GM18517 (cell line): Measurements from ENCODE around the gene CDK17.

Experiments used
- ATAC-seq: cut with Tn5 transposase; IDR thresholded peaks from one replicate; pipeline ENCODE4 v1.9.1; 2021; ENCODE audit warnings: mild to moderate bottlenecking, moderate library complexity; ENCODE audit not compliant: unreplicated experiment

Gene CDK17

GRCh38 chr12:96271469-96272199 is 128.6 kb downstream of the CDK17 start:
- no peak for ATAC-seq

- ATAC-seq, result no peak
Measured at GRCh38 chr12:96266238-96266637, 134.0 kb downstream of the CDK17 start.

GRCh38 chr12:96265836-96266235 is 134.4 kb downstream of the CDK17 start:
- ATAC-seq, result no peak

- no peak for ATAC-seq
Measured at GRCh38 chr12:96265400-96265799, 134.8 kb downstream of the CDK17 start.

- ATAC-seq, result no peak
Measured at GRCh38 chr12:96263449-96263902, 136.8 kb downstream of the CDK17 start.

- ATAC-seq, result no peak
Measured at GRCh38 chr12:96261557-96261956, 138.7 kb downstream of the CDK17 start.

DNA sequence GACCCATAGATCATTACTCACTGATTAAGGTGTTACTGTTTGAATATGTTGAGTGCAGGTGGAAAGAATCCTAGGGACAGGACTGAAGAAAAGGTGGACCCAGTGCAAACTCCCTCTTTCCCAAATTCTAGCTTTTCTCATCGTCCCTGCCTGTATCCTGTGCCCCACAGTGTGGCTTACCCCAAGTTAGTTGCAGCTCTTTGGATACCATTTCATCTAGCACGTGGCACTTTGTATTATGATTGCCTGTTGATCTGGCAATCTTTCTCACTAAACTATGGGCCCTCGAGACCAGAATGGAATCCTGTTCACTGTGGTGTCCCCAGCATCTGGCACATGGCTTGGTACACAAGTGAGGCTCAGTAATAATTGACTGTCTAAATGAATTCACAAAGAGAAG is 139.6 kb downstream of the CDK17 start:
- ATAC-seq, result no peak

DNA sequence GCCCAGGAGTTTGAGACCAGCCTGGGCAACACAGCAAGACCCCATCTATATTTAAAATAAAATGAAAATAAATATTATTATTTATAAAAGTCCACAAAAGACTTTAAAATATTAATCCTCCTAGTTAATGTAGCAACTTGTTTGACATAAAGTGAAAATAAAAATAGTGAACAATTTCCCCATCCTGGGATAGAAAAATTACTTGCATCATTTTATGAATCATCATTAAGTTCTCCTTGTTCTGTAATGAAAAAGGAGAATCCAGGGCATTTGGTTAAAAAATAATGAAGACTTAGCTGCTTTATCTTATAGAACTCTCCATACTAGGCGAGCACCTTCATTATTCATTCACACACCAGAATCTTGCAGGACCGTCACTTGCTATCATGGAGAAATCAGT is 140.0 kb downstream of the CDK17 start:
- no peak for ATAC-seq

DNA sequence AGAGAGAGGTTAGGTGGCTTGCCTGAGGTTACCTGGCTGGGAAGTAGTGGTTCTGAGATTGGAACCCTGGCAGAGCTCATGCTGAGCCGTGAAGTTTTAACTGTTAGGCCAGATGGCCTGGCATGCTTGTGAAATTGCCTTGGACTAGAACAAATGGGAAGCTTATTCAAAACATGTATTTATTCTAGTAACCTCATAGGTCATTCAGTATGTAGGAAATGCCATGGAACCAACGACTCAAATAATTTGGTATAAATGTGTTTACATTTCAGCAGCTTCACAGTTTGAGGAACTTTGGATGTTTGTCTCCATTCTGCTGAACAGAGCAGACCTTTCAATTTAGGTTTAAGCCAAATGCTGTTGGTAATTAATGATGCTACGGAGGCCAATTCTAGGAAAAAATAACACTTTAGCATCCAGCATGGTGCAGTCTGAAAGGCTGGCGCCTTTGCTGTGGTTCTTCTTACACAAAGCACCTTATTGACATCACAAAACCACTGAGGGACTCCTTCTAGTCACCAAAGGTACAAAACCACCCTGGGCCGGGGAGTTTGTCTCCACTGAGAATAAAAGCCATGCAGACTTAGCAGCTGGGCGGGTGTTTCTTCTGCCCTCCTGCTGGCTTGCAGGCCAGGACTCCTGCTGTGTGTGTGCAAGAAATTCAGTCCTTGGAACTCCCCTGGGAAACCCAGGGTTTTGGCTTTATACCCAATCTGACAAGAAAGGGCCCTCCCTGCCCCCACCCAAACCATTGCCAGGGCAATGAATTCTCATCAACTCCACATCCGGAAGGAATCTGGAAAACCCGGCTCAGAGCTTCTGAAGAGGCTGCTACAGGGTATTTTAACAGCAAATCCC is 141.9 kb downstream of the CDK17 start:
- ATAC-seq, result no peak

DNA sequence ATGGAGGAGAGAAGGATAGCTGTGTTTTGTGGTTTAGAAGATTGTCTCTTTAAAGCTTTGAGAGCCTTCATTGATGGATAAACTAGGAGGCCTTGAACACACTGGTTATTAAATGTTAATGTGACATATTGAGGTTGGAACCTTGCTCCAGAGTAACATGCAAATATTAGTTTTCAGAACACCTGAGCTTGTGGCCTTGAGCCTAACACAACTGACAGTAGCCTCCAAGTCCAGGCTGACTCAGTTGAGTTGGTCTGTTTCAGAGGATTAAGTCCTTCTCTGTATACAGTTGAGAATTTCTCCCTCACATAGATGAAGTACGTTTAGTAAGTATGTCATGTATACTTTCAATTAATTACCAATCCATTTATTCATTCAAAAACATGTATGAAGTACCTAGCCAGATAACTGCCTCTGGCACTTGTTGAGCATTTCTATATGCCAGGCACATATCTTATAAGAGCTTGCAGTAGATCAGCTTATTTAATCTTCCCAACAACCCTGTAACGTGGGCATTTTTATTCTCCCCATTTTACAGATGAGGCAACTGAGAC is 142.6 kb downstream of the CDK17 start:
- no peak for ATAC-seq

- no peak for ATAC-seq
Measured at GRCh38 chr12:96256672-96257361, 143.4 kb downstream of the CDK17 start.

DNA sequence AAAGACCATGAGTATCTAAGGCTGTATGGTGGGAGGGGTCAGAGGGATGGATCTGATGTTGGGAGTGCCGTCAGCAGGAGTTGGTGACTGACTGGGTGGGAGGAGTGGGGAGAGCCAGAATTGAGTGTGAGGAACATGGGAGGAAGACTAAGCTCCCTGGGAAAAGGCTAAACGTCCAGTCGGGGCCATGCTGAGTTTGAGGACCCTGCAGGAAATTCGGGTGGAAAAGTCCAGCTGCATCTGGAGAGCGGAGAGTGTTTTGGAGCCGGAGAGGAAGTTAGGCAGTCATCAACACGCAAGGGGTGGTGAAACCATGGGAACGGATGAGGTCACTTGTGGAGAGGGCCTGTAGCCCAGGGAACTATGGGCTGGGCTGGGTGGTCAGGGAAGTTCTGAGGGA is 145.2 kb downstream of the CDK17 start:
- no peak for ATAC-seq

GRCh38 chr12:96250119-96250685 is 150.0 kb downstream of the CDK17 start:
- no peak for ATAC-seq

DNA sequence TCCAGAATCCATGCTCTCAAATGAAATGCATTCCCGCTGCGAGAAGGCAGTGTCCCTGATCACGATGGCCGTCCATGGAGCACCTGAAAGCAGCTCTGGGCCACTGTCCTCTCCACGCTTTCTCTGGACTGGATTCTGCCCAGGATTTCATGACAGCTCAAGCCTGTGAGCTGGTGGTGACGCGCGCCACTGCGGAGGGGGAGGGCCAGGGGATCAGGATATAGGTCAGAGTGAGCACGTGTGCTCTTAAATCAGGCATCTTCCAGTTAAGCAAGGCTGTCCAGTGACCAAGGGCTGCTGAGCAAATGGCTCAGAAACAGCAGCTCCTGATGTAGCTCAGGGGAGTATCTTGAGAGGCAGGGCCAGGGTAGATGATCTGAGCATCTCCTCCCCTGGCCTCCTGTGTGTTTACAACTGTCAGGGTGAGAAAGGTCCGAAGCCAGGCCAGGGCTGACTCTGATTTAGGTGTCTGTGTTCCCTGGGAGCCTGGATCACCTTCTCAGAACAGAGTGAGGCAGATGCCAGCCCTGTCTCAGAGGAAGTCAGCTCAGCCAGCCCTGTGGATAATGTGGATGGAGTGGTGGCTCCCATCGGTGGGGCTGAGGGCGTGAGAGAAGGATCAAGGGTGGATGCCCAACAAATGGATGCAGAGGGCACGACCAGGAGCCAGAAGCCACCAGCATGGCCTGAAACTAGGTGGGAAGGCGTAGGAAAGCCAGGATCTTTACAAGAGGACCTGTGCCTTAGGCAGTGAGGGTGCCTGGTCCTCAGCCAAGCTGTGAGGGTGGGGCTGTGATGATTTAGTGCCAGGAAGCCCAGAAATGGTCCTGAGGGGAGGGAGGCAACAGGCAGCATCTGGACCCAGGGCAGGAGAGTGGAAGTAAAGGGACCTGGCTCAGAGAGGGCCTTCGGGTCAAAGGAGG is 150.8 kb downstream of the CDK17 start:
- ATAC-seq, result no peak

DNA sequence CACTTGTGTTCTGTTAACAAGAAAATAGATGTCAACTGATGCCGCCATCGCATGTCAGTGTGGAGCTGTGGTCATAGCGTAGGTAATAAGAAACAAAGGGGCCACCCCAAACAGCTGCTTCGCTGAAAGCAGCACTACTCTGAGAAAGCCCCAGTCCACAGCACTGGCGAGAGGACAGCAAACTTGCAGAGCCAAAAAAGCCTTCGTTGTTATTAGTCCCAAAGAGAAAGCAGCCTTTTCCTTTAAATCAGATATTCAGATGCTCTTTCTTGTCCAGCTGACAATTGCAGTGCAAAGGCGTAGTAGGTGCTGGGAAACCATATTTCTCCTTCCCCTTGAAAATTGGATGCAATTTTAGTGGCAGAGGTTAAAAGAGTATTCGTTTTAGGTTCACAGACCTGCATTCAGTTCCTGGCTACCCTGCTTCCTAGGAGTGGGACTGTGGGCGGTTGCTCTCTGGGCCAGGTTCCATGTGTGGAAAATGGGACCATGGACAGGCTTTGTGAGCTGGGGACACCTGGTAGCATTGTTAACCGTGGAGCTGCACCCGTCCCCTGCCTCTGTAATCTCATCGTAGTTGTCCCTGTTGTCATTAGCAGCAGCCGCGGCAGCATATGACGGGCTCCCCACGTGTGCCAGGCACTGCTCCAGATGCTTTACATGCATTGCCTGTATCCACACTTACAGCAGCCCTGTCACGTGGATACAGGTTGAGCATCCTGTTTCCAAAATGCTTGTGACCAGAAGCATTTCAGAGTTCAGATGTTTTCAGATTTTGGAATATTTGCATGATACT is 151.9 kb downstream of the CDK17 start:
- ATAC-seq, result no peak

DNA sequence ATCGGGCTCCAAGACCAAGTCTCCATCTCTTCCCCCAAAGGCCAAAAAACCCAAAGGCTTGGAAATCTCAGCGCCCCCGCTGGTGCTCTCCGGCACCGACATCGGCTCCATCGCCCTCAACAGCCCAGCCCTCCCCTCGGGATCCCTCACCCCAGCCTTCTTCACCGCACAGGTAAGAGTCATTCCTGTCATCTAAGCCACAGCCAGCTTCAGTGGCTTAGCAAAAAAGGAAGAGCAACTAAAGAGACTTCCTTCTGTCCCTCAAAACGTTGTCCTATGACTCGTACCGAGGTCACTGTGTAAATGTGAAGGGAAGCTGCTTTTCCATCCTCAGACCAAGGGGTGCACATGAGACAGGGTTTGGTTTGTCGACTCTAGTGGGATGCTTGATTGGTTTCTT is 152.7 kb downstream of the CDK17 start:
- ATAC-seq, result no peak

- ATAC-seq, result no peak
Measured at GRCh38 chr12:96246926-96247505, 153.2 kb downstream of the CDK17 start.

GRCh38 chr12:96244826-96245225 is 155.4 kb downstream of the CDK17 start:
- ATAC-seq, result no peak

DNA sequence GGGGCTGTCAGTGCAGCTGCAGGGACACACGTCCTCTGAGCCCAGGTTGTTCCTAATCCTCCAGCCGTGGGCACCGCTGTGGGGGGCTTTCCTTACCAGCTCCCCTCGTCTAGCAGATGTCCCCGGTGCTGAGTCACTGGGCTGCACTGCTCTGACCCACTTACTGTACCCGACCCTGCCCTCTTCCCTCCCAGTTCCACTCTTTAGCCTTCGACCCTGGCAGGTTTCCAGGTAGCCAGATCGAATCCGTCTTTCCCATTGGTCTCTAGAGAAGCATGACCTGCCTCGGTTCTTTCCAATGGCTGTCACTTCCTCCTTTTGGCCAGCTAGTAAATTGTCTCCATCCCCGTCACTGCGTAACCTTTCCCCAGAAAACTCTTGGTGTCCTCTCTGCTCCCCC is 157.6 kb downstream of the CDK17 start:
- ATAC-seq, result no peak
